ENCODE measurements around the gene S100A2. TPM values are rescaled to one million over a fixed set of nuclear protein-coding genes. Genes with fewer than 3 reads are reported as not detected.

The S100A2 gene
- total and polyA plus RNA-seq, 2 experiments from 2014 or later, result 0.66 to 0.89 TPM

DNA sequence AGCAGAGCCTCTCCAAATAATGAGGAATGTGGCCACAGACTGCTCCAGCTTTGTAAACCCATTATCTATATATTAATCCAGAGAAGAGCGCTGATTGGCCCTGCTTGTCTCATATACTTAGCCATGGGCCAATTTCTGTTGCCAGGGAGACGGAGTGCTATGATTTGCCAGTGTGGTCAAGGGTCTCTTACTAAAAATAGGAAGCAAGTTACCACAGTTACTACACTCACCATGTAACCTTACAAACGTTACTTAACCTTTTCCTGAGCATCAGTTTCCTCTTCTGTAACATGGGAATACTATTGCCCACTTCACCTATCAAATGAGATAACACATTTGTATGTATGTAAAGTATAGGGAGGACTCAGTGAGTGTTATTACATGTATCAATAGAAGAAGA, 7.7 kb upstream of the S100A2 start (continued):
- TF ChIP-seq, protein P1, sequence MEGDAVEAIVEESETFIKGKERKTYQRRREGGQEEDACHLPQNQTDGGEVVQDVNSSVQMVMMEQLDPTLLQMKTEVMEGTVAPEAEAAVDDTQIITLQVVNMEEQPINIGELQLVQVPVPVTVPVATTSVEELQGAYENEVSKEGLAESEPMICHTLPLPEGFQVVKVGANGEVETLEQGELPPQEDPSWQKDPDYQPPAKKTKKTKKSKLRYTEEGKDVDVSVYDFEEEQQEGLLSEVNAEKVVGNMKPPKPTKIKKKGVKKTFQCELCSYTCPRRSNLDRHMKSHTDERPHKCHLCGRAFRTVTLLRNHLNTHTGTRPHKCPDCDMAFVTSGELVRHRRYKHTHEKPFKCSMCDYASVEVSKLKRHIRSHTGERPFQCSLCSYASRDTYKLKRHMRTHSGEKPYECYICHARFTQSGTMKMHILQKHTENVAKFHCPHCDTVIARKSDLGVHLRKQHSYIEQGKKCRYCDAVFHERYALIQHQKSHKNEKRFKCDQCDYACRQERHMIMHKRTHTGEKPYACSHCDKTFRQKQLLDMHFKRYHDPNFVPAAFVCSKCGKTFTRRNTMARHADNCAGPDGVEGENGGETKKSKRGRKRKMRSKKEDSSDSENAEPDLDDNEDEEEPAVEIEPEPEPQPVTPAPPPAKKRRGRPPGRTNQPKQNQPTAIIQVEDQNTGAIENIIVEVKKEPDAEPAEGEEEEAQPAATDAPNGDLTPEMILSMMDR (conservative IDR thresholded peaks at IDR 0.05; ENCODE audit: low read depth in 2 of 2), result no peak
- TF ChIP-seq REST (IDR thresholded peaks at IDR 0.05; ENCODE audit: unreplicated experiment), result no peak

GRCh38 chr1:153572569-153573015, 6.9 kb upstream of the S100A2 start:
- 0 out of 2 replicates have a peak, but pooled peaks cover 5% of the 10 kb centered on the region for H3F3A ChIP-seq (replicated peaks; ENCODE audit: low read depth)
- H3K27ac ChIP-seq (ENCODE audit: low read depth), result no peak overlapping the region
- H3K4me1 Mint-ChIP-seq, result peaks cover 15% of the 10 kb centered on the region
- no peak overlapping the region for H3K4me3 Mint-ChIP-seq
- H2AFZ ChIP-seq, result no peak overlapping the region
- no peak overlapping the region for H3K4me3 ChIP-seq
- no peak overlapping the region for H3K4me2 ChIP-seq
- H3K36me3 Mint-ChIP-seq (ENCODE audit: low read depth), result no peaks in the 10 kb centered on the region; the same call in 1 of the 3 replicates
- no peaks in the 10 kb centered on the region for H4K20me1 ChIP-seq (replicated peaks; ENCODE audit: insufficient read depth)
- H3K4me1 ChIP-seq (ENCODE audit: insufficient read depth), result peaks cover 8% of the 10 kb centered on the region
- H3K27me3 ChIP-seq (ENCODE audit: insufficient read depth), result no peaks in the 10 kb centered on the region
- no peaks in the 10 kb centered on the region for H3K79me2 ChIP-seq (replicated peaks; ENCODE audit: insufficient read depth)
- H3K36me3 ChIP-seq (ENCODE audit: insufficient read depth), result no peaks in the 10 kb centered on the region
- no peak overlapping the region for H3K27ac Mint-ChIP-seq
- no peaks in the 10 kb centered on the region for H3K9me2 ChIP-seq (ENCODE audit: insufficient read depth)
- H3K9me3 Mint-ChIP-seq, result peaks cover 23% of the 10 kb centered on the region; the same call in 2 of the 3 replicates
- DNase-seq (ENCODE audit: low spot score) (peak; percentile 76), ATAC-seq (peak; percentile 69)
- no peak for TF ChIP-seq ZNF114 (CRISPR knock-in tag; IDR thresholded peaks at IDR 0.05)
- TF ChIP-seq, protein P1 (conservative IDR thresholded peaks at IDR 0.05; ENCODE audit: low read depth in 2 of 2), result peak; percentile 76 to 96
- peaks cover 15% of the 10 kb centered on the region for H3K27me3 Mint-ChIP-seq (ENCODE audit: insufficient read depth, low read depth, poor library complexity)

GRCh38 chr1:153571706-153572105, 6.1 kb upstream of the S100A2 start:
- Mint-ChIP-seq H3K36me3 (ENCODE audit: low read depth) (no peaks in the 10 kb centered on the region; the same call in 1 of the 3 replicates), H3K27ac (no peak overlapping the region)
- no peak overlapping the region for H3K4me2 ChIP-seq
- no peak for TF ChIP-seq EZH2 (IDR thresholded peaks at IDR 0.05; ENCODE audit: low read depth, unreplicated experiment)
- TF ChIP-seq NANOG (IDR thresholded peaks at IDR 0.05; ENCODE audit: borderline replicate concordance), result no peak
- TF ChIP-seq POLR2AphosphoS5 (IDR thresholded peaks at IDR 0.05; ENCODE audit: low read depth), result no peak

More at GRCh38 chr1:153571706-153572105, 6.1 kb upstream of the S100A2 start:
- peaks cover 6% of the 10 kb centered on the region; the same call in 1 of the 2 replicates for H3F3A ChIP-seq (replicated peaks; ENCODE audit: low read depth)
- H3K27me3 Mint-ChIP-seq (ENCODE audit: insufficient read depth, low read depth, poor library complexity), result peaks cover 12% of the 10 kb centered on the region
- no peak for ATAC-seq
- no peak overlapping the region for H3K4me3 Mint-ChIP-seq
- no peak overlapping the region for H2AFZ ChIP-seq
- H3K9me2 ChIP-seq (ENCODE audit: insufficient read depth), result no peaks in the 10 kb centered on the region
- H4K20me1 ChIP-seq (replicated peaks; ENCODE audit: insufficient read depth), result no peaks in the 10 kb centered on the region
- DNase-seq (ENCODE audit: low spot score), result no peak
- no peak overlapping the region for H3K4me3 ChIP-seq
- peaks cover 23% of the 10 kb centered on the region; the same call in 2 of the 3 replicates for H3K9me3 Mint-ChIP-seq
- peaks cover 22% of the 10 kb centered on the region for H3K4me1 Mint-ChIP-seq
- H3K79me2 ChIP-seq (replicated peaks; ENCODE audit: insufficient read depth), result no peaks in the 10 kb centered on the region
- H3K27me3 ChIP-seq (ENCODE audit: insufficient read depth), result no peaks in the 10 kb centered on the region
- no peak overlapping the region for H3K27ac ChIP-seq (ENCODE audit: low read depth)
- peaks cover 14% of the 10 kb centered on the region for H3K4me1 ChIP-seq (ENCODE audit: insufficient read depth)
- no peaks in the 10 kb centered on the region for H3K36me3 ChIP-seq (ENCODE audit: insufficient read depth)

All from GM23338 (cell line).